RWPE2 (cell line): Measurements from ENCODE around the gene CENPA.
A peak's percentile ranks its signal among the peaks of the same experiment; 100 is the strongest.

Experiments used
- ATAC-seq: fragments of 200-7000 bp; cut with Tn5 transposase; 3 replicates; pipeline ENCODE4 v1.9.1; 2021; ENCODE audit warnings: low read depth
- DNase-seq: peaks from one replicate; pipeline ENCODE4 v3.0.0-alpha.2; 2020; ENCODE audit warnings: low spot score
- H3K27ac ChIP-seq: fragments of 450-650 bp; 2 replicates; pipeline ENCODE4 v1.5.1; 2017; ENCODE audit warnings: mild to moderate bottlenecking; ENCODE audit not compliant: poor library complexity, severe bottlenecking
- H3K27me3 ChIP-seq: fragments of 250-450 bp; sonication (Bioruptor Pico); 2 replicates; pipeline ENCODE4 v1.5.1; 2021; ENCODE audit warnings: mild to moderate bottlenecking, moderate library complexity; ENCODE audit not compliant: insufficient read depth, poor library complexity, severe bottlenecking
- H3K36me3 ChIP-seq: fragments of 250-450 bp; sonication (Bioruptor Pico); 2 replicates; pipeline ENCODE4 v1.5.1; 2020; ENCODE audit warnings: low read depth, mild to moderate bottlenecking, moderate library complexity
- H3K4me1 ChIP-seq: fragments of 250-450 bp; sonication (Bioruptor Pico); 2 replicates; pipeline ENCODE4 v1.5.1; 2021; ENCODE audit warnings: mild to moderate bottlenecking, moderate library complexity; ENCODE audit not compliant: insufficient read depth, poor library complexity, severe bottlenecking
- H3K4me3 ChIP-seq: fragments of 250-450 bp; sonication (Bioruptor Pico); 2 replicates; pipeline ENCODE4 v1.5.1; 2021; ENCODE audit warnings: mild to moderate bottlenecking, moderate library complexity; ENCODE audit not compliant: severe bottlenecking
- H3K9me3 ChIP-seq: fragments of 250-450 bp; sonication (Bioruptor Pico); 2 replicates; pipeline ENCODE4 v1.5.1; 2021; ENCODE audit warnings: mild to moderate bottlenecking, moderate library complexity; ENCODE audit not compliant: severe bottlenecking
- CTCF ChIP-seq: fragments of 450-650 bp; IDR thresholded peaks from one replicate; pipeline ENCODE4 v1.5.1; 2017; ENCODE audit warnings: mild to moderate bottlenecking, moderate library complexity; ENCODE audit not compliant: poor library complexity, severe bottlenecking

The CENPA gene

GRCh38 chr2:26754972-26755670 lies 30.7 kb upstream of the CENPA start:
- Histone ChIP-seq H3K27ac (no peak overlapping the region), H3K9me3 (no peaks in the 10 kb centered on the region), H3K4me1 (peaks cover 28% of the 10 kb centered on the region), H3K27me3 (no peaks in the 10 kb centered on the region), H3K36me3 (no peaks in the 10 kb centered on the region), H3K4me3 (no peak overlapping the region)
- DNase-seq (no peak), ATAC-seq (no peak)
- TF ChIP-seq CTCF: no peak

GRCh38 chr2:26756337-26756736 lies 29.5 kb upstream of the CENPA start:
- DNase-seq (no peak), ATAC-seq (no peak)
- no peak for TF ChIP-seq CTCF
- no peaks in the 10 kb centered on the region for H3K27me3 ChIP-seq
- H3K4me3 ChIP-seq: no peak overlapping the region
- no peaks in the 10 kb centered on the region for H3K36me3 ChIP-seq
- no peaks in the 10 kb centered on the region for H3K9me3 ChIP-seq
- peak overlapping the region; percentile 99 for H3K27ac ChIP-seq
- H3K4me1 ChIP-seq: peaks cover 23% of the 10 kb centered on the region

- Histone ChIP-seq H3K4me3 (no peak overlapping the region), H3K27me3 (no peaks in the 10 kb centered on the region), H3K4me1 (peaks cover 23% of the 10 kb centered on the region), H3K36me3 (no peaks in the 10 kb centered on the region), H3K9me3 (no peaks in the 10 kb centered on the region), H3K27ac (peak overlapping the region; percentile 99)
- DNase-seq (peak; percentile 81), ATAC-seq (peak; percentile 91)
- TF ChIP-seq CTCF: no peak
Measured at GRCh38 chr2:26757873-26758789, 27.7 kb upstream of the CENPA start.

GRCh38 chr2:26758790-26759321 lies 27.0 kb upstream of the CENPA start:
- no peak overlapping the region for H3K4me3 ChIP-seq
- peak overlapping the region; percentile 99 for H3K27ac ChIP-seq
- no peaks in the 10 kb centered on the region for H3K27me3 ChIP-seq
- DNase-seq (no peak), ATAC-seq (no peak)
- TF ChIP-seq CTCF: no peak
- H3K4me1 ChIP-seq: peaks cover 28% of the 10 kb centered on the region
- H3K9me3 ChIP-seq: no peaks in the 10 kb centered on the region
- no peaks in the 10 kb centered on the region for H3K36me3 ChIP-seq
